Measurements from ENCODE around the gene HOXB9. TPM values are rescaled to one million over a fixed set of nuclear protein-coding genes. Genes with fewer than 3 reads are reported as not detected.

Gene HOXB9
- total RNA-seq, 4 donors from 2014 or later = not detected

GRCh38 chr17:48592057-48592514, 34.1 kb downstream of the HOXB9 start:
- 44 to 54% methylated on average over 6 to 12 of the region's 33 CpGs for WGBS, 2 donors (ENCODE audit: low coverage in 1 of 2)
- ATAC-seq = no peak
- H3K27me3 ChIP-seq = peaks cover 48% of the 10 kb centered on the region
- H3K36me3 ChIP-seq = peaks cover 0 to 3% of the 10 kb centered on the region in 2 donors
- peak overlapping the region in 1 of 2 donors; percentile 58 for H3K4me3 ChIP-seq
- no peak for TF ChIP-seq POLR2A (IDR thresholded peaks at IDR 0.05)
- TF ChIP-seq POLR2AphosphoS5 (IDR thresholded peaks at IDR 0.05) = peak; percentile 44
- TF ChIP-seq, protein P1, sequence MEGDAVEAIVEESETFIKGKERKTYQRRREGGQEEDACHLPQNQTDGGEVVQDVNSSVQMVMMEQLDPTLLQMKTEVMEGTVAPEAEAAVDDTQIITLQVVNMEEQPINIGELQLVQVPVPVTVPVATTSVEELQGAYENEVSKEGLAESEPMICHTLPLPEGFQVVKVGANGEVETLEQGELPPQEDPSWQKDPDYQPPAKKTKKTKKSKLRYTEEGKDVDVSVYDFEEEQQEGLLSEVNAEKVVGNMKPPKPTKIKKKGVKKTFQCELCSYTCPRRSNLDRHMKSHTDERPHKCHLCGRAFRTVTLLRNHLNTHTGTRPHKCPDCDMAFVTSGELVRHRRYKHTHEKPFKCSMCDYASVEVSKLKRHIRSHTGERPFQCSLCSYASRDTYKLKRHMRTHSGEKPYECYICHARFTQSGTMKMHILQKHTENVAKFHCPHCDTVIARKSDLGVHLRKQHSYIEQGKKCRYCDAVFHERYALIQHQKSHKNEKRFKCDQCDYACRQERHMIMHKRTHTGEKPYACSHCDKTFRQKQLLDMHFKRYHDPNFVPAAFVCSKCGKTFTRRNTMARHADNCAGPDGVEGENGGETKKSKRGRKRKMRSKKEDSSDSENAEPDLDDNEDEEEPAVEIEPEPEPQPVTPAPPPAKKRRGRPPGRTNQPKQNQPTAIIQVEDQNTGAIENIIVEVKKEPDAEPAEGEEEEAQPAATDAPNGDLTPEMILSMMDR (IDR thresholded peaks at IDR 0.05) = no peak
- H3K9me3 ChIP-seq = no peaks in the 10 kb centered on the region
- peak overlapping the region in 2 of 4 donors; percentile 97 to 98 for H3K27ac ChIP-seq
- peaks cover 0 to 58% (median 3%) of the 10 kb centered on the region in 3 donors for H3K4me1 ChIP-seq

DNA sequence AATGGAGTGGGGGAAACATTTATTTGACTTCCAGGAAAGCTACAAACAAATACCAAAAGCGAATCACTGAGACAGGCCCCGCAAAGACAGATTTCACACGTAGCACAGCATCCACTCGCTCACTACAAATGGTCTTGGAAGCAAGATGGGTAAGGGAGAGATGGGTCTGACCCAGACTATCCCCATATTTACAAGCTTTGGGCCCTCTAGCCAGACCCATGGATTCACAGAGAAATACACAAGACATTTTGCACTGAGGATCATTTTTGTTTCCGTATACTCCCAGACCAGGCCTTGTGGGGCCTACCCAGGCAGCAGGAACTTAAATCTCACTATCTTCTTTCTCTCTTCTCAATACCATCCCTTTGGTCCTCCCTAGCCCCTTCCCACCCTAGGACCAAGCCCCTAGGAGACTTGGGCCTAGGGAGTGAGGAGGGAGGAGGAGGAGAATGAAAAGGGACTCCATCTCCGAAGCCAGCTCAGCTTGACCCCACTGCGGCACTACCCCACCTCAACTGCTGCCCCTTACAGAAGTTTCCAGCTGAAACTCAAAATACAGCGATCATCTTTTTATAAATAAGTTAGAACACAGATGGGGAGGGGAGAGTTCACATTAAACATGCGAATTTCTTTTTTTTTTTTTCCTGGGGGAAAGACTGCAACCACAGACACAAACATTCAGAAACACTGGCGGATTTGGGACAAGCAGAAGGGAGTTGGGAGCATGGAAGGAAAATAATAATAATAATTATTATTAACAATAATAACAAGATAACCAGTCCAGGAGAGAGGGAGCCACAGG, 34.7 kb downstream of the HOXB9 start:
- no peaks in the 10 kb centered on the region for H3K9me3 ChIP-seq
- TF ChIP-seq POLR2AphosphoS5 (IDR thresholded peaks at IDR 0.05) = no peak
- TF ChIP-seq POLR2A (IDR thresholded peaks at IDR 0.05) = no peak
- TF ChIP-seq, protein P1 (IDR thresholded peaks at IDR 0.05) = no peak
- TF ChIP-seq EP300 (IDR thresholded peaks at IDR 0.05) = no peak
- H3K4me3 ChIP-seq = peak overlapping the region in 1 of 2 donors; percentile 58
- 79 to 86% methylated on average over 7 to 9 of the region's 10 CpGs for WGBS, 2 donors (ENCODE audit: low coverage in 1 of 2)
- peaks cover 0 to 58% (median 3%) of the 10 kb centered on the region in 3 donors for H3K4me1 ChIP-seq
- peaks cover 0 to 3% of the 10 kb centered on the region in 2 donors for H3K36me3 ChIP-seq
- no peak for ATAC-seq
- H3K27ac ChIP-seq = peak overlapping the region in 2 of 4 donors; percentile 97 to 98
- peaks cover 42% of the 10 kb centered on the region for H3K27me3 ChIP-seq

- H3K4me1 ChIP-seq = peaks cover 0 to 59% (median 0%) of the 10 kb centered on the region in 3 donors
- peaks cover 34% of the 10 kb centered on the region for H3K27me3 ChIP-seq
- peak overlapping the region in 1 of 2 donors; percentile 39 for H3K4me3 ChIP-seq
These were observed 35.5 kb downstream of the HOXB9 start for GRCh38 chr17:48590607-48591161.

DNA sequence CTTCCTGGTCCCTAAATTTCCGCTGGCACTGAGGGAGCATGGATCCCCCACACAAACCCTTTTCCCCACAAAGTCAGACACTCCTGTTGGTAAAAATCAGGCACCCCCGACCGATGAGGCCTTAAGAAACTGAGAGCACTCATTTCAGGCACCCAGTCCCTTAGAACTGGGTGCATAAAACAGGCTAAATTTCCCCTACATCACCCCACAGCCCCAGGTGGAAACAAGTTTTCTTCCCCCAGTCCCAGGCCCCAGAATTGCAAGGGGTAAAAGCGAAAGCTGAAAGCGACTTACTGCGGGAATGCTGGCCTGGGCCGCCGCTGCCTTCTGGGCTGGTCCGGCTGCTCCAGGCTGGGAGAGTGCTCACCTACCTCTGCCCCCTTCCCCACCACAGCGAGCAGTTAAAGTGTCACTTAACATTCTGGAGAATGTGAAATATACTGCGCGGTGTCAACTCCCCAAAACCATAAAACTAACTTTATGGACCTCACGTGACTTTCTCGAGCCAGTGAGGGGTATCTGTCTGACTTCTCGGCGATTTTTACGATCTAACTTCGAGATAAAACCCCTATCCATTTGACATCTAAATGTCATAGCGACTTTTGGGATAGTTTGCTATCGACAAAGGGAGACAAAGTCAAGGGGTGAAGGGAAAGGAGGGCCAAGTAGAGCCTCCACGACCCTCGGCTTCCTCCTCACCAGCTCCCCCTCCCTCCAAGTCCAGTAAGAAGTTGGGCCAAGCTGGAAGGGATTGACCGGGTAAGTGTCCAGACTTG, 36.1 kb downstream of the HOXB9 start, which contains the start of gene HOXB3:
TSS of gene HOXB3 (minus strand) at position 411 of the 776 bp plus-strand sequence. CDS start 37,767 bp downstream, outside the sequence.
- no peak for ATAC-seq
- Histone ChIP-seq H3K27me3 (peaks cover 28% of the 10 kb centered on the region), H3K36me3 (no peaks in the 10 kb centered on the region), H3K27ac (peak within 1 kb of the TSS in 2 of 4 donors; percentile 97 to 98), H3K4me1 (peaks cover 0 to 57% (median 0%) of the 10 kb centered on the region in 3 donors), H3K4me3 (peak within 1 kb of the TSS in 1 of 2 donors; percentile 39), H3K9me3 (no peaks in the 10 kb centered on the region)
- TF ChIP-seq POLR2A (IDR thresholded peaks at IDR 0.05) = no peak
- peak; percentile 18 for TF ChIP-seq POLR2AphosphoS5 (IDR thresholded peaks at IDR 0.05)
- WGBS, 2 donors (ENCODE audit: low coverage in 1 of 2) = 72 to 75% methylated on average over 5 to 16 of the region's 23 CpGs

More at GRCh38 chr17:48590607-48591161, 35.5 kb downstream of the HOXB9 start:
- TF ChIP-seq POLR2AphosphoS5 (IDR thresholded peaks at IDR 0.05) = no peak
- TF ChIP-seq, protein P1 (IDR thresholded peaks at IDR 0.05) = no peak
- Histone ChIP-seq H3K36me3 (no peaks in the 10 kb centered on the region), H3K9me3 (no peaks in the 10 kb centered on the region), H3K27ac (peak overlapping the region in 2 of 4 donors; percentile 97 to 98)
- no peak for ATAC-seq
